IPS-NIHi7 (cell line): ENCODE measurements around the gene RETSAT.
"Not testable (repeated sequence)": the region's sequence is repeated elsewhere in the genome, so short reads cannot be mapped to it uniquely, and the experiment has no call there.

ENCODE experiments used
- DNase-seq: peaks from one replicate; pipeline ENCODE4 v3.0.0; 2012; ENCODE audit warnings: mixed read lengths; ENCODE audit errors: extremely low spot score

The RETSAT gene

GRCh38 chr2:85354286-85355072, at the start of gene RETSAT, which contains the start of gene ELMOD3:
Gene RETSAT (minus strand): TSS chr2:85354528. CDS start chr2:85354507, 21 bp downstream.
Gene ELMOD3 (plus strand): TSS chr2:85354769. CDS start chr2:85357199, 2,430 bp downstream.
- peak; percentile 99 for DNase-seq

GRCh38 chr2:85401844-85402243, 47.5 kb upstream of the RETSAT start:
- no peak for DNase-seq

GRCh38 chr2:85401464-85401805, 47.1 kb upstream of the RETSAT start:
- DNase-seq = no peak

- no peak for DNase-seq
These were observed 46.5 kb upstream of the RETSAT start for GRCh38 chr2:85400541-85401463.

DNA sequence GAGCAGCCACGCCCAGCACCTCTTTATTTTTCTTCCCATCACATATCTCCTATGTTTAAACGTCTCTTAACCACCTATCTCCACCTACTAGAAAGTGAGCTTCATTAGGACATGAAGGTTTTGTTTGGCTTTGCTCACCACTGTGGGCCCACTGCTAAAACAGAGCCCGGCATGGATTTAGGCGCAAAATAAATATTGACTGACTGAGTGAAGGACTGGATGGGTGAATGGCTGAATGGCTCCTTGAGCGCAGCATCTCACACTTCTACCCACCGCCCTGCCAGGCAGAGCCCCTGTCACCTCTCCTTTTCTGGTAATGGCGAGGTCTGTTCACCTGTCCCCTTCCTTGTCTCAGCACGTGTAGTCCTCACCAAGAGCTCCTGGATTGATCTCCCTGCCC, 45.7 kb upstream of the RETSAT start:
- DNase-seq = no peak

DNA sequence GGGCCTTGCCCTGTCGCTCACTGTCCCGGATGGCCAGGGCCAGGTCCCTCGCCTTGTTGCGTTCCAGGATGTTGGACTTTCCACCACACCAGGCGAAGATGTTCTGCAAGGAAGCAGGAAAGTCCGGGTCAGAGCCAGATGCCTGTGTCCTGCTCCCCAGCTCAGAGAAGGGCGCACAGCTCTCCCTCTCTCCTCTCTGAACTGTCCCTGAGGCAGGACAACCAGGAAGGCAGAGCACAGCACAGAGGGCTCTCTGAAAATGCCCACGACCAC, 44.8 kb upstream of the RETSAT start:
- no peak for DNase-seq

DNA sequence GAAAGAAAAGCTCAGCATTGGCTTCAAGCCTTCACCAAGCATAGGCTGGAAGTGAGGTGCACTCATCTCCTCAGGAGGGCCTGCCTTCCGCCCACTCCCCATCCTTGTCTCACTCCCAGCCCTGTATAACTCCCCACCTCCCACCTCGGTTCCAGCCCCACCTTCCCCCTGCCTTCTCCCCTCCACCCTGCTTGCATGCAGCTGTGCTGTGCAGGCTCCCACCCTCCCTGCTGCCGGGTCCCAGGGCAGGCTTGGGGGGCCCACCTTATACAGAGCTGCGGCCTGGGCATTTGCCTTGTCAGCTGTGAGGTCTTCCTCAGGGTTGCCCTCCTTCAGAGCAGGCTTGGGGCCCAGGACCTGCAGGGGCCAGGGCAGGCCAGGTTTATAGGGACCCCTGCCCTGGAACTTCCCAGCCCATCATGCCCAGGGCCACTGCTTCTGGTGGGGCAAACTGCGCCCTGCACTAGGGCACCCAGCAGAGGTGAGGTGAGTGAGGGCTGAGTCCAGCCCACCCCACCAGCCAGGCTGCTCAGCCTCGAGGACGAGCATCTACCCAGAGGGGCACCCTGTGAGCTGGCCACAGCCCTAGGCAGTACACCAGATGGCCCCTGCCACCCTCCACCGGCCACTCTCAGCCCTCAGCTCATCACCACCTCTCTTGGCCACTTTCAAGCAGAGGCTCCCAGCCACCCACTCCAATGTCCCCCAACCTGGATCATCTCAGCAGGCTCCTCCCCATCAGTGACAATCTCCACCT, 44.3 kb upstream of the RETSAT start:
- no peak for DNase-seq

DNA sequence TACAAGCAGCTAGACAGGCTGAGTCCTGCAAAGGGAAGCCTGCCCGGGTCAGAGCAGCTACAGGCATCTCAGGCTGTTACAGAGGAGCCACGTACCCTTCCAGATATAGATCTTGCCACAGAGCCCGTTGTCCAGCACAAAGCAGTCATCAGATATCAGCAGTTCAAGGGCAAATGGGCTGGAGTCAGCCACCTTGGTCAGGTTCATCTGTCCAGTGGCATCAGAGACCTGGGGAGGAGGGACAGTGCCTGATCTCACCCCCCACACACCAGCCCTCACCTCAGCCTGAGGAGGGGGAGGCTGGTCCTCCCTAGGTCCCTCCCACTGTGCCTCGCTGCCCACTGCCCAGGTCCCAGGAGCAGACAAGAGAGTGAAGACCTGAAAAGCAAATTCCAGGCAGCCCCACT, 43.6 kb upstream of the RETSAT start:
- DNase-seq = no peak

- no peak for DNase-seq
These were observed 42.5 kb upstream of the RETSAT start for GRCh38 chr2:85396531-85397470.

GRCh38 chr2:85395912-85396475, 41.7 kb upstream of the RETSAT start:
- DNase-seq = no peak

- no peak for DNase-seq
These were observed 40.6 kb upstream of the RETSAT start for GRCh38 chr2:85394976-85395375.

GRCh38 chr2:85394261-85394681, 39.9 kb upstream of the RETSAT start:
- no peak for DNase-seq

DNA sequence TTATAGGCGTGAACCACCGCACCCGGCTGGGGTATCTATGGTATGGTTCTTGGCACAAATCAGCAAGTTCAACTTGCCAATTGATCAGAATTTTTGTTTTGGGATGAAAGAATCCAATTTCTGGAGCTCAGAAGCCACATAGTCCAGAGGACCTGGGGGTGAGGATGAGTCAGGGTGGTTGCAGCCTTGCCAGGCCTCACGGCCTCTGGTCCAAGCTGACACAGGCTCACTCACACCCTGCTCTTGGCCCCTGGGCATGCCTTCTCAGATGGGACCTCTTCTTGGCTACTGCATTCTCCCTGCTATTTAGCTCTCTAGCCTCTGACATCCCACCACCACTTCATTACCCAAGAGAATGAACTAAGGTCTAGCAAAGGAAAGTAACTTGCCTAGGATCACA, 39.5 kb upstream of the RETSAT start:
- DNase-seq = no peak

DNA sequence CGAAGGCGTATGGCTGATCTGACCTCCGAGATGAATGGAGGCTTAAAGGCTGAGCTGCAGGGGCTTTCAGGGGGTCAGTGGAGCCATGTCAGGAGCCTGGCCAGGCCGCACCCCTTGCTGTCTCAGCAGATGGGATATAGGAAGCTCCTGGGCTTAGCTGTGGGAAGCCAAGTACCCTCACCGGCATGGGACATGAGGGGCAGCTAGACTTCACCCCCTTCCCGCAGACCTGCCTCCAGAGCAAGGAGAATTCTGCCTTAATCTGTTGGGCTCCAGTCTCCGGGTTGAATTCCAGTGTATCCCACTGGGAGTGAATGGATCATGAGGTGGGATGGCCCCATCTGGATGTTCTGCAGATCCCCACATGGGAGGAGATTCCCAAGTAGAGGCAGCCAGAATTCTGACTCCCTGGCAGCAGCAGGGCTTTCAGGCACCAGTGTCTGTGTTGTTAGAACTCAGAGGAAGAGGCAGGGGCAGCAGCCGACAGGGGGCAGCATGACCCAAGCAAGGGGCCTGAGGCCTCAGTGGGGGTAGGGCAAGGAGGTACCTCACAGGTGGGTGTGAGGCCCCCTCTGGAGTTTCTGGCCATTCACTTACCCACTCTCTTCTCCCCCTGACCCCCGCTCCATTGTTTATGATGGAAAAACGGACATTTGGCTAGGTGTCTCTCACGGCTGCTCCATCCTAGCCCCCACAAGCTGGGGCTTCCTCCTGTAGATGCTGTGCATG, 36.8 kb upstream of the RETSAT start:
- peak; percentile 95 for DNase-seq

DNA sequence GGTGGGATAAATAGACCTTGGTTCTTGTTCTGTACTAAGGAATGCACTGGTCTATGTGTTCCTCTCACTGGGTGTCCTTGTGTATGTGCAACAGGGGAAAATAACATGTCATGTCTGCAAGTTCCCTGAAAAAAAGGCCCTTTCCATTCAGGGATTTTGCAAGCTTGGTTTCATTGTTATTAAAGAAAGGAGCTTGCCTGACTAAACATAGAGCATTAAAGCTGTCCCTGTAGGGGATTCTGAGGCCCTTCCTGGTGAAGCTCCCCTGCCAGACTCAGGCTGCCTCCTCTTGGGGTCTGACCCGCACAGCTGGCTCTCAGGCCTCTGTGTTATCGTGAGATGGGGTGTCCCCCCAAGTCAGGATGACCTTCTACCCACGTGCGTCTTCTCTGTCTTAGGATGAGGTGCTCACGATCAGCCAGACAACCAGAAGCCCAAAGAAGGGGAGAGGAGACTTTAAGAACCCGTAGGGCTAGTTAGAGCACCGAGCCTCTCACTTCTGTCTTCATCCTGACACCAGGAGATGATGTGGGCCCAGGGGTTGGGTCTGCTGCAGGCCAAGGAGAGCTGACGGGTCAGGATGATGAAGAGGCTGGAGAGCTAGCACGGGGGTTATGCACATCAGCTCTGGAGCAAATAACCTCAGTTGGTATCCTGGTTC, 34.7 kb upstream of the RETSAT start:
- DNase-seq = no peak

DNA sequence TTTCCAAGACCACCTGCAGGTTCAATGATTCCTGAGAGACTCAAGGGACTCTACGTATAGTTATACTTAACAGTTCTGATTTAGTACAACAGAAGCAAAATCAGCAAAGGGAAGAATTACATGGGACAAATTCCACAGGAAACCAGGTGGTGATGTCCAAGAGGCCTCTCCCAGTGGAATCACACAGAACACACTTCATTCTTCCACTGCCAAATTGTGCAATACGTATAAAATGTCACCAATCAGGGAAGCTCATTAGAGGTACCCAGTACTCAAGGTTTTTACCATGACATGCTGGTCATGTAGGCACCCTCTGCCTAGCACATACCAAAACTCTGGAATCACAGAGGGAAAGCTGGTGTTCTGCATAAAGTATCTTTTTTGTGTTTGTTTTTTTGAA, 33.4 kb upstream of the RETSAT start:
- DNase-seq = no peak

DNA sequence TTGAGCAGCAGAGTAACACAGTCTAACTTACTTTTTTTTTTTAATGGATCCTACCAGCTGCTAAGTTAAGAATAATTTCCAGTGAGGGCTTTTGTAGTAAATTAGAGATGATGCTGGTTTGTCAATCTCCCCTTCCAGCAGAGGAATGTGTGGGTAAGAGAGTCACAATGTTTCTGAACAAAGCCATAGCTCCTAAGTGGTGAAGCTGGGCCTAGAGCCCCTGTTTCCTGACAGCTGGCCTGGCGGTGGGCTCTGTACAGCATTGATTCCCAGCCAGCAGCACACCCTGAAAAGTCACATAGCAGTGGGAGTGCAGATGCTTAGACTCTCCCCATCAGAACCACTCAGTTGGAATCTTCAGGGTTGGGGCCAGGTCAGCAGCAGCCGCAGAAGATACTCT, 31.4 kb upstream of the RETSAT start:
- DNase-seq = no peak

DNA sequence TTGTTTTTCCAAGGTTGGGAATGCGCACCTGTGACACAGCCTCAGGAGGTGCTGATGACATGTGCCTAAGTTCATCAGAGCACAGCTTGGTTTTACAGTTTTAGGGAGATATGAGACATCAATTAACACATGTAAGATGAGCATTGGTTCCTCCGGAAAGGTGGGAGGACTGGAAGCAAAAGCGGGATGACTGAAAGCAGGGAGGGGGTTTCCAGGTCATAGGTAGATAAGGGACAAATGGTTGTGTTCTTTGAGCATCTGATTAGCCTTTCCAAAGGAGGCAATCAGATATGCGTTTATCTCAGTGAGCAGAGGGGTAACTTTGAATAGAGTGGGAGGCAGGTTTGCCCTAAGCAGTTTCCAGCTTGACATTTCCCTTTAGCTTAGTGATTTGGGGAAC, 29.5 kb upstream of the RETSAT start:
- no peak for DNase-seq

GRCh38 chr2:85383151-85383550, 28.8 kb upstream of the RETSAT start:
- DNase-seq = not testable (repeated sequence)

GRCh38 chr2:85380048-85380447, 25.7 kb upstream of the RETSAT start:
- DNase-seq = no peak
